WERI-Rb-1 (cell line): Measurements from ENCODE around the gene FOXD4L5.
"Not testable (repeated sequence)": the region's sequence is repeated elsewhere in the genome, so short reads cannot be mapped to it uniquely, and the experiment has no call there.

Source experiments
- DNase-seq: peaks from one replicate; pipeline ENCODE4 v3.0.0-alpha.2; 2020
- H3K27ac ChIP-seq: fragments of 250-450 bp; sonication (Bioruptor Pico); 2 replicates; pipeline ENCODE4 v1.5.1; 2020; ENCODE audit warnings: mild to moderate bottlenecking, moderate library complexity
- H3K27me3 ChIP-seq: fragments of 250-450 bp; sonication (Bioruptor Pico); 2 replicates; pipeline ENCODE4 v1.5.1; 2021; ENCODE audit warnings: mild to moderate bottlenecking, low read depth, moderate library complexity; ENCODE audit not compliant: insufficient read depth, severe bottlenecking
- H3K36me3 ChIP-seq: fragments of 250-450 bp; sonication (Bioruptor Pico); 2 replicates; pipeline ENCODE4 v1.5.1; 2020; ENCODE audit warnings: mild to moderate bottlenecking, moderate library complexity
- H3K4me3 ChIP-seq: 2 replicates; pipeline ENCODE4 v1.5.1; 2011; ENCODE audit warnings: low read depth, mild to moderate bottlenecking, control low read depth, low read length
- H3K9me3 ChIP-seq: fragments of 250-450 bp; sonication (Bioruptor Pico); 2 replicates; pipeline ENCODE4 v1.5.1; 2021; ENCODE audit warnings: mild to moderate bottlenecking, moderate library complexity; ENCODE audit not compliant: severe bottlenecking

Gene FOXD4L5

DNA sequence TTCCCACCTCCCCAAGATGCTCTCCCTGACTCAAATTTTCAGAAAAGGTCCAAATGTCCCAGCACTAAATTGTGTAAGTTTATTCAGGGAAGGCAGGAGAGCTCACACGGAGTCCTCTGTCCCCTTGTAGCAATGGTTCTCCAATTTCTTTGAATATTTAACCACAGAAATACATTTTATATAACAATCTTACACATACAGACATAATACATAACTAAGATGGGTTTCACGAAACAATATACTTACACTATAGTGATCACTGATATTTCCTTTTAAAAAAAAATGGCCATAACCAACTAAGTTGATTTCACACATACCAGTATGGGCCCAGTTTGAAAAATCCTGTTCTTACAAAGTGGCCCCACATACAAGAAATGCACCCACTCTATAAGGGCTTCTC lies at the start of gene FOXD4L5:
FOXD4L5 (minus strand) TSS at position 101 of the 400 bp plus-strand sequence. CDS start 832 bp downstream, outside the sequence.
- H3K27ac ChIP-seq, H3K36me3 ChIP-seq, H3K9me3 ChIP-seq, H3K27me3 ChIP-seq, H3K4me3 ChIP-seq, DNase-seq: not testable (repeated sequence)

DNA sequence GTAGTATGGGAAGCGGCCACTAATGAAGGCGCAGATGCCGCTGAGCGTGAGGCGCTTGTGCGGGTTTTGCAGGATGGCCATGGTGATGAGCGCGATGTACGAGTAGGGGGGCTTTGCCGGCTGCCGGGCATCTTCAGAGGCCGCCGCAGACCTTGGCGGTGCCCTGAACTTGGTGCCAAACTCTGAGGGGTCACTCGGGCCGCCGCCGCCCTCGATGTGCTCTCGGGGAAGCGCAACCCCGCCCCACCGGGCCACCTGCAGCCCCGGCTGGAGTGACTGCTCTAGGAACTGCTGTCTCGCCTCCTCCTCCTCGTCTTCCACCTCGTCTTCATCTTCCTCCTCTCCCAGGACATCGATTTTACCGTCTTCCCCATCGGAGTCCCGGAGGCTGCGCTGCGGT lies 1.1 kb downstream of the FOXD4L5 start:
- not testable (repeated sequence) for H3K4me3 ChIP-seq, H3K27me3 ChIP-seq, H3K9me3 ChIP-seq, H3K27ac ChIP-seq, DNase-seq, H3K36me3 ChIP-seq

DNA sequence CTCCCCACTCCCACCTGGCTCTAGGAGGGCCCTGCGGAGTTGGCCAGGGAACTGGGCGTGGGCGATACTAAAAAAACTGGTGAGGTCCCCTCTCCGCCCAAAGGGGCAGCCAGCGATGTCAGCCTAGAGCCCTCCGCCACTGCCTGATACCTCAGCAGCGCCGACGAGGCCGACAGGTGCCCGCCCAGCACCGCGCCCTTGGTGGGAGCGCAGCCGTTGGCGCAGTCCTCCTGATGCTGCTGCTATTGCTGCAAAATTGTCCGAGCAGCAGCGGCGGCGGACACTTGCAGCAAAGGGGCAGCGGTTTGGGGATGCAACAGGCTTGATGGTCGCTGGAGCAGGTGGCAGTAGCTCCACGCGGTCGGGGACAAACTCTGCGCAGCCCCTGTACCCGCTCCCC lies 2.0 kb downstream of the FOXD4L5 start:
- not testable (repeated sequence) for H3K36me3 ChIP-seq, H3K27me3 ChIP-seq, H3K27ac ChIP-seq, DNase-seq, H3K4me3 ChIP-seq, H3K9me3 ChIP-seq
